GM21447 (cell line): ENCODE data around the gene ADRA2B.
"Not testable (repeated sequence)": the region's sequence is repeated elsewhere in the genome, so short reads cannot be mapped to it uniquely, and the experiment has no call there.

Experiments
- ATAC-seq: cut with Tn5 transposase; IDR thresholded peaks from one replicate; pipeline ENCODE4 v1.9.1; 2021; ENCODE audit not compliant: unreplicated experiment

Gene ADRA2B

GRCh38 chr2:96091141-96091710 is 25.1 kb downstream of the ADRA2B start:
- ATAC-seq: no peak

GRCh38 chr2:96090196-96090926 is 26.0 kb downstream of the ADRA2B start:
- no peak for ATAC-seq

- ATAC-seq: no peak
These were observed 26.8 kb downstream of the ADRA2B start for GRCh38 chr2:96089356-96090195.

- ATAC-seq: no peak
These were observed 27.7 kb downstream of the ADRA2B start for GRCh38 chr2:96088340-96089335.

GRCh38 chr2:96087130-96087529 is 29.2 kb downstream of the ADRA2B start:
- no peak for ATAC-seq

GRCh38 chr2:96085541-96086355 is 30.6 kb downstream of the ADRA2B start:
- no peak for ATAC-seq

GRCh38 chr2:96084858-96085518 is 31.4 kb downstream of the ADRA2B start:
- ATAC-seq: not testable (repeated sequence)

GRCh38 chr2:96083989-96084857 is 32.1 kb downstream of the ADRA2B start:
- ATAC-seq: no peak

GRCh38 chr2:96083064-96083939 is 33.1 kb downstream of the ADRA2B start:
- no peak for ATAC-seq

GRCh38 chr2:96082211-96083063 is 33.9 kb downstream of the ADRA2B start:
- ATAC-seq: no peak

GRCh38 chr2:96081042-96081441 is 35.3 kb downstream of the ADRA2B start:
- no peak for ATAC-seq

- no peak for ATAC-seq
These were observed 41.1 kb downstream of the ADRA2B start for GRCh38 chr2:96075199-96075771.

GRCh38 chr2:96074156-96074555 is 42.2 kb downstream of the ADRA2B start:
- ATAC-seq: no peak

- no peak for ATAC-seq
These were observed 43.1 kb downstream of the ADRA2B start for GRCh38 chr2:96073170-96073775.

- no peak for ATAC-seq
These were observed 43.6 kb downstream of the ADRA2B start for GRCh38 chr2:96072746-96073145.
